Endometrium (tissue), 2 donors: ENCODE data around the gene TAF11L4.
"Not testable (repeated sequence)": the region's sequence is repeated elsewhere in the genome, so short reads cannot be mapped to it uniquely, and the experiment has no call there.

Source experiments
- FAIRE-seq: peaks from 2 replicates; lab custom pipeline; 2012; peaks lifted over from hg19 to GRCh38; lab: Jason Lieb, UNC
- donor health status: control.
- donor health status: control.

Gene TAF11L4

DNA sequence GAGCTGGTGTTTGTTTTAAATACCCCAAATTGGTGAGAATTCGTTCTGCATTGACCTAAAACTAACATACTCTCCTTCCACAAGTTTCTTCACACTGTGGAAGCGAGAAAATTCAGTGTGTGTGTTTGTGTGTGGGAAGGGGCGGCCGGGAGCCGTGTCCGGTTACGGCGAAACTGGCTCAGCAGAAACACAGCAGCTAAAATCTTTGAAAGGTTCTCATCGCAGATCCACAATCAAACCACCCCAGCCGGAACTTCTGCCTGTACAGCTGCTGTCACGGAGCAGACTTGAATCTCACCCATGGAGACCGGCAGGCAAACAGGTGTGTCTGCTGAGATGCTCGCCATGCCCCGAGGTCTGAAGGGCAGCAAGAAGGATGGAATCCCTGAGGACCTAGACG, at the start of gene TAF11L4:
Gene TAF11L4, plus strand, starts transcription at position 301 of the 400 bp plus-strand sequence.
- FAIRE-seq = not testable (repeated sequence)

DNA sequence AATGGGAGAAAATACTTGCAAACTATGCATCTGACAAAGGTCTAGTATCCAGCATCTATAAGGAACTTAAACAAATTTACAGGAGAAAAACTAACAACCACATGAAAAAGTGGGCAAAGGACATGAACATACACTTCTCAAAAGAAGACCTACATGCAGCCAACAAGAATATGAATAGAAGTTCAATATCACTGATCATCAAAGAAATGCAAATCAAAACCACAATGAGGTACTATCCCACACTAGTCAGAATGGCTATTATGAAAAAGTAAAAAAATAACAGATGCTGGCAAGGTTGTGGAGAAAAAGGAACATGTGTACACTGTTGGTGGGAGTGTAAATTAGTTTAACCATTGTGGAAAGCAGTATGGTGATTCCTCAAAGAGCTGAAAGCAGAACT, 46.5 kb upstream of the TAF11L4 start:
- FAIRE-seq = not testable (repeated sequence)

DNA sequence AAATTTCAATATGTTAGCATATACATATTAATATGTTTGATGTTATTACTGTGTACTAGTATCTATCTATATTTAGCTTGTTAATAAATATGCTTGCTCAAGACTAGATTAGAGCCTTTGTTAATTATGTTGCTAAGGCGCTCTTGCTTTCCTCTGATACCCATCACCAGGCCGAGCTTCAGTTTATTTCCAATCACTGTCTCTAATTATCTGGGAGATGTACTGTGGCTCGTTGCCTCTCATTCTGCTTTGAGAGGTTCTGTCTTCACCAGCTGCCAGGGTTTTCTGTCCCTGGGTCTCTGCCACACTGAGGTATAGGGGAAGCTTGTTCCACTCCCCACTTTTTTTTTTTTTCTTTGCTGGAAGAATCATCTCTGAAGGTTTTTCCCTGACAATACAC, 44.6 kb upstream of the TAF11L4 start:
- FAIRE-seq = no peak

DNA sequence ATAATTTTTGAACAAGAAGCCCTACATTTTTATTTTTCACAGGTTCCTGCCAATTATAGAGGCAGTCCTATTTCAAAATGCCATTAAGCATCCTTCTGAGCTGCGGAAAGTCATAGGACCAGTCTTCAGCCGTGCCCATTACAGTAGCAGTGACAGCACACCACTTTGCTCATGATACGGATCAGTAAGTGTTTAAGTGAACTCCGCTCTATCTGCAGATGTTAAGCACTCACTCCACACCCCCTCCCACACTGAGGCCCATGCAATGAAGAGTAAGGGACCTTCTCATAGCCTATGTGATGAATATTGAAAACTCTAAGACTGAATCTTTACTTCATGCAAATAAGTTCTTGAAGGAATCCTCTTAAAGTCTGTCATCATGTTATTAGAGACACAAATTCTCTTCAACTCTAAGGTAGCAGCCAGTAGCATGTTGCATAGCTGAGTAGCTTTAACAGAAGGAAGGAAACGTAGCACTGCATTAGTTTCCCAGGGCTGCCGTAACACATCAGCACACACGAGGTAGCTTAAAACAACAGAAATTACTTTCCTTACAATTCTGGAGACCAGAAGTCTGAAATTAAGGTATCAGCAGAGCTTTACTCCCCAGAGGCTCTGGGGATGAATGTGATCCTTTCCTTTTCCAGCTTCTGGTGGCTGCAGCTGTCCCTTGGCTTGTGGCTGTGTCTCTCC, 43.9 kb upstream of the TAF11L4 start:
- no peak for FAIRE-seq

DNA sequence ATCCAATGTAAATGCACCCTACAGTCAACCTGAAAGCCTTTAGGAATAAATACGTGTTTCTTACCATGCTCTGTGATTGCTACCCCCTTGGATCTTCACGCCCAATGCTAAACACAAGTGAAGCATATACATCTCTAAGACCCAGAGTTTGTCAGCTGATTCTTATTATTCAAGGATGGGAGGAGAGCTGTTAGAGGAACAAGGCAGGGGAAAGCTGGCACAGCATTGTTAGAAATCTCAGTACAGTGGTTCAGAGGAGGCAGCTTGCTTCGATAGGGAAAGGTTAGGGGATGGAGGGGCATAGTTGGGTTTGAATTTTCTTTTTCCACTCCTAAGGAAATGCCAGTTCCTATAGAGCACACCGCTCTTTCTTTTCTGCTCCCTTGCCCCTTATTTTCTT, 40.2 kb upstream of the TAF11L4 start:
- no peak for FAIRE-seq

DNA sequence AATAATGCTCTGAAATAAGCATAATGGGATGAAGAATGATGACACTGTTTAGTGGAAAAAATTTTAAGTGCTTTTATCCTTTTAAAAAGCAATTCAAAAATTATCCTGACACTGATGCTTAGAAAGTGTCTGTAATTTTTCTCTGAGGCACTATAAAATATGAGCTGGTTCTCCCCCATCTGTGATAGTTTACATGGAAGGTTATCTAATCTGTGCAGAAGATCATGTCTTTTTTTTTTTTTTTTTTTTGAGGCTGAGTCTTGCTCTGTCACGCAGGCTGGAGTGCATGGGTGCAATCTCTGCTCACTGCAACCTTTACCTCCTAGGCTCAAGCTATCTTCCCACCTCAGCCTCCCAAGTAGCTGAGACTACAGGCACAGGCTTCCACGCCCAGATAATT, 38.8 kb upstream of the TAF11L4 start:
- FAIRE-seq = no peak

DNA sequence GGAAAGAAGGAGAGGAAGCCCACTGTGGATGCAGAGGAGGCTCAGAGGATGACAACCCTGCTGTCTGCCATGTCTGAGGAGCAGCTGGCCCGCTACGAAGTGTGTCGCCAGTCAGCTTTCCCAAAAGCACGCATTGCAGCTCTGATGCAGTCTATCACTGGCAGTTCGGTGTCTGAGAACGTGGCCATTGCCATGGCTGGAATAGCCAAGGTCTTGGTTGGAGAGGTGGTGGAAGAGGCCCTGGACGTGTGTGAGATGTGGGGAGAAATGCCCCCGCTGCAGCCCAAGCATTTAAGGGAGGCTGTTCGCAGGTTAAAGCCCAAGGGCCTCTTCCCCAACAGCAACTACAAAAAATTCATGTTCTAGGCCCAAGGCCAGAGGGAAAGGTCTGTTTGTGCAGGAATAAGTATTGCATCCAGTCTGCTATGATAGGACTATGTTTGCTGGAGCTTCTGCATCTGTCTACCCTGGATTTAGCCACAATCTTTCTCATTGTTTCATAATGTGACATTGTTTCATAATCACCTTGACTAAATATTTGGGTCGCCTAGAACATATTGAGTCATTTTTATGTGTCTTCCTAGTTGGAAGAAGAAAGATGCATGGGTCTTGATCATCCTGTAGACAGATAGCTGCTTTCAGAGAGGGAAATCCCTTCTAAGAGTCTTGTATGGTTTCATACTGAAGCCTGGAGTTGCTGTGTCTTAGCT, 35.0 kb upstream of the TAF11L4 start:
- FAIRE-seq = not testable (repeated sequence)

DNA sequence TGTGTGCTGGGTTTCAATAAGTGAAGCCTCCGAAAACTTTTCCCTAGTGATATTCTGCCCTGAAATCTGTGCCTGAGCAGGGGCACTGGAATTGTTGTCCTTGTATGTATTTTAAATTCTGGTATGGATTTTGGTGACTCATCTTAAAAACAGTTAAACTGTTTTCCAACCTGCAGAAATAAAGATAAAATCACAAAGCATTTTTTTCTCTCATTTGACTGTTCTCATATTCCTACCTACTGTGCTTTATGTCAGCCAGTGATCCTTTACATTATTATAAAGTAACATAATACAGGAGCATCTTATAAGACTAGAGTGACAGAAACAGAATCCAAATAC, 34.5 kb upstream of the TAF11L4 start:
- no peak for FAIRE-seq

DNA sequence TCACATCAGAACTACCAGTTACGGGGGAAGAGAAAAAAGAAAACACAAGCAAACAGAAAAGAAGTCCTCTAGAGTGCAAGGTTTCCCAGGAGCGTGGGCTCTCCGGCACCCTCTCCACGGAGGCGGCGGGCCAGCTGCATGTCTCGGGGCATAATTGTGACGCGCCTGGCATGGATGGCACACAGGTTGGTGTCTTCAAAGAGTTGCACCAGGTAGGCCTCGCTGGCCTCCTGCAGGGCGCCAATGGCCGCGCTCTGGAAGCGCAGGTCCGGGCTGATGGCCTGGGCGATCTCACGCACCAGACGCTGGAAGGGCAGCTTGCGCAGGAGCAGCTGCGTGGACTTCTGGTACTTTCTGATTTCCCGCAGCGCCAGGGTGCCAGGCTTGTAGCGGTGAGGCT, 30.3 kb upstream of the TAF11L4 start:
- not testable (repeated sequence) for FAIRE-seq

DNA sequence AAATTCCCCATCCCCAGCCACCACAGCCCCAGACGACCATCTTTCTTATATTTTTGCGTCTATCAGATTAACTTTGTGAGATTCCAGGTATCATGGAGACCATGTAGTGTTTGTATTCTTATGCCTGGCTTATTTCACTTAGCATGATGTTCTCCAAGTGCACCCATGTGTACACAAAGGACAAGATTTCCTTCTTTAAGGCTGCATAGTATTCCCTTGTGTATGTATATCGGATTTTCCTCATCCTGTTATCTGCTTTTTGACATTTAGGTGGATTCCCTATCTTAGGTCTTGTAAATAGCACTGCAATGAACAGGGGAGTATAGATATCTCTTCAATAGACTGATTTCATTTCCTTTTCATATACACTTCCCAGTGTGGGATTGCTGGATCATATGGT, 28.8 kb upstream of the TAF11L4 start:
- no peak for FAIRE-seq

DNA sequence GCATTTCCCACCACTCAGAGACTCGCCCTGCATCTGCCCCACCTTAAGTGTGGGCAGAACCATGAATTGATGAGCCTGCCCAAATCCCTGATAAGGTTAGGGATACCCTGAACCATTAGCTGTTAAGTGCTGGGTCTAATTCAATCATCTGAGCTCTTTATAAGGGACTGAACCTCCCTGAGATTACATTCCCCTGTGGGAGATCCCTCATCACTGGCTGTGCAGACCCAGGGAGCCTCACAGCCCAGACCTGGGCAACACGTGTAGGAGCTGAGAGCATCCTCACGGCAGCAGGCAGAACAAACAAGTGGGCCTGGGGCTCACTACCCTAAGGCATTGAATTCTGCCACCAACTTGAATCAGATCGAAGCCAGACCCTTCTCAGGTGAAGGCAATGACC, 24.2 kb upstream of the TAF11L4 start:
- FAIRE-seq = no peak

DNA sequence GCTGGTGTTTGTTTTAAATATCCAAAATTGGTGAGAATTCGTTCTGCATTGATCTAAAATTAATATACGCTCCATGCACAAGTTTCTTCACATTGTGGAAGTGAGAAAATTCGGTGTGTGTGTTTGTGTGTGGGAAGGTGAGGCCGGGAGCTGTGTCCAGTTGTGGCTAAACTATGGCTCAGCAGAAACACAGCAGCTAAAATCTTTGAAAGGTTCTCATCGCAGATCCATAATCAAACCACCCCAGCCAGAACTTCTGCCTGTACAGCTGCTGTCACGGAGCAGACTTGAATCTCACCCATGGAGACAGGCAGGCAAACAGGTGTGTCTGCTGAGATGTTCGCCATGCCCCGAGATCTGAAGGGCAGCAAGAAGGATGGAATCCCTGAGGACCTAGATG, 23.7 kb upstream of the TAF11L4 start, which contains the start of gene TAF11L2:
Gene TAF11L2, plus strand, starts transcription at position 301 of the 400 bp plus-strand sequence.
- FAIRE-seq = not testable (repeated sequence)

DNA sequence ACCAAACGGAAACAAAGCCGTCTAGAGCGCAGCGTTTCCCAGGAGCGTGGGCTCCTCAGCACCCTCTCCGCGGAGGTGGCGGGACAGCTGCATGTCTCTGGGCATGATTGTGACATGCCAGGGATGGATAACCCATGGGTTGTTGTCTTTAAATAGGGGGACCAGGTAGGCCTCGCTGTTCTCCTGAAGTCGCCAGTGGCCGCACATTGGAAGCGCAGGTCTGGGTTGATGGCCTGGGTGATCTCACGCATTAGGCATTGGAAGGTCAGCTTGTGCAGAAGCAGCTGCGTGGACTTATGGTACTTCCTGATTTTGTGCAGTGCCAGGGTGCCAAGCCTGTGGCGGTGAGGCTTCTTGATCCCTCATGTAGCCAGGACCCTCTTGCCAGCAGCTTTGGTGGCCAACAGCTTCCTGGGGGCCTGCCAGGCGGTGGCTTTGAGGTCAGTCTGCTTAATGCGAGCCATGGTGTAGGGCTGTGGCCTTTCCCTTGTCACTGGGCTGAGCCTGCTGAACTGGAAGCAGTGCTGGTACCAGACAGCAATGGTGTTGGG, 9.8 kb upstream of the TAF11L4 start:
- FAIRE-seq = no peak

DNA sequence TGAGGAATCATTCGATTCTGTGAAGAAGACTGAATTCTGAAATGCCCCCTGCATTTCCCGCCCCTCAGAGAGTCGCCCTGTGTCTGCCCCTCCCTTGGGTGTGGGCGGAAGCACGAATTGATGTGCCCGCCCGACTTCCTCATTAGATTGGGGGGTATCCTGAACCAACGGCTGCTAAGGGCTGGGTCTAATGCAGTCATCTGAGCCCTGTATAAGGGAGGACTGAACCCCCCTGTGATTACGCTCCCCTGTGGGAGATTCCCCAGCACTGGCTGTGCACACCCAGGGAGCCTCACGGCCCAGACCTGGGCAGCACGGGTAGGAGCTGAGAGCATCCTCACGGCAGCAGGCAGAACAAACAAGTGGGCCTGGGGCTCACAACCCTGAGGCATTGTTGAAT, 4.1 kb upstream of the TAF11L4 start:
- FAIRE-seq = not testable (repeated sequence)

DNA sequence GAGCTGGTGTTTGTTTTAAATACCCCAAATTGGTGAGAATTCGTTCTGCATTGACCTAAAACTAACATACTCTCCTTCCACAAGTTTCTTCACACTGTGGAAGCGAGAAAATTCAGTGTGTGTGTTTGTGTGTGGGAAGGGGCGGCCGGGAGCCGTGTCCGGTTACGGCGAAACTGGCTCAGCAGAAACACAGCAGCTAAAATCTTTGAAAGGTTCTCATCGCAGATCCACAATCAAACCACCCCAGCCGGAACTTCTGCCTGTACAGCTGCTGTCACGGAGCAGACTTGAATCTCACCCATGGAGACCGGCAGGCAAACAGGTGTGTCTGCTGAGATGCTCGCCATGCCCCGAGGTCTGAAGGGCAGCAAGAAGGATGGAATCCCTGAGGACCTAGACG, 3.5 kb upstream of the TAF11L4 start, which contains the start of gene TAF11L3:
Gene TAF11L3, plus strand, starts transcription at position 301 of the 400 bp plus-strand sequence.
- FAIRE-seq = not testable (repeated sequence)

DNA sequence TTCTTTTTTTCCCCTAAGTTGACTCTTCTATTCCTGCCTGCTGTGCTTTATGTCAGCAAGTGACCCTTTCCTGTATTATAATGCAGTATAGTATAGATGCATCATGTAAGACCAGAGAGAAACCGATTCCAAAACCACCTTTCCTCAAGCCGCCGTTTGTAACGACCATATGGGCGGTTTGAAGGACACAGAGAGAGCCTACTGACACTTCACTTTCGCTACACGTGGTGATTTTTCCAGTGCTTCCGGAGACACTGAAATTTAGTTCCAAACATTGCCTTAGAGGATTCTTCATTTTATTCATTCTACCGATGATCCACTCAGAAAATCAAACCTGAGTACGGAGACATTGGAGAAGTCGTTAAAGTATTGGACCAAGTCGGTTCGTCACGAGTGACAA, 2.1 kb upstream of the TAF11L4 start:
- FAIRE-seq = not testable (repeated sequence)

DNA sequence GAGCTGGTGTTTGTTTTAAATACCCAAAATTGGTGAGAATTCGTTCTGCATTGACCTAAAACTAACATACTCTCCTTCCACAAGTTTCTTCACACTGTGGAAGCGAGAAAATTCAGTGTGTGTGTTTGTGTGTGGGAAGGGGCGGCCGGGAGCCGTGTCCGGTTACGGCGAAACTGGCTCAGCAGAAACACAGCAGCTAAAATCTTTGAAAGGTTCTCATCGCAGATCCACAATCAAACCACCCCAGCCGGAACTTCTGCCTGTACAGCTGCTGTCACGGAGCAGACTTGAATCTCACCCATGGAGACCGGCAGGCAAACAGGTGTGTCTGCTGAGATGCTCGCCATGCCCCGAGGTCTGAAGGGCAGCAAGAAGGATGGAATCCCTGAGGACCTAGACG, 3.3 kb downstream of the TAF11L4 start, which contains the start of gene TAF11L5:
Gene TAF11L5, plus strand, starts transcription at position 301 of the 400 bp plus-strand sequence.
- not testable (repeated sequence) for FAIRE-seq

DNA sequence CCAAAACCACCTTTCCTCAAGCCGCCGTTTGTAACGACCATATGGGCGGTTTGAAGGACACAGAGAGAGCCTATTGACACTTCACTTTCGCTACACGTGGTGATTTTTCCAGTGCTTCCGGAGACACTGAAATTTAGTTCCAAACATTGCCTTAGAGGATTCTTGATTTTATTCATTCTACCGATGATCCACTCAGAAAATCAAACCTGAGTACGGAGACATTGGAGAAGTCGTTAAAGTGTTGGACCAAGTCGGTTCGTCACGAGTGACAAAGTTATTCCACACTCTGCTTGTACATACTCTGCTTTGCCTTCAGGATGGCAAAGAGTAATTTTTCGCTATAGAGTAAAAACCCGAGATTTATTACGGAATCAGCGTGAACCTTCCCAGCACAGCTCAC, 4.9 kb downstream of the TAF11L4 start:
- not testable (repeated sequence) for FAIRE-seq

DNA sequence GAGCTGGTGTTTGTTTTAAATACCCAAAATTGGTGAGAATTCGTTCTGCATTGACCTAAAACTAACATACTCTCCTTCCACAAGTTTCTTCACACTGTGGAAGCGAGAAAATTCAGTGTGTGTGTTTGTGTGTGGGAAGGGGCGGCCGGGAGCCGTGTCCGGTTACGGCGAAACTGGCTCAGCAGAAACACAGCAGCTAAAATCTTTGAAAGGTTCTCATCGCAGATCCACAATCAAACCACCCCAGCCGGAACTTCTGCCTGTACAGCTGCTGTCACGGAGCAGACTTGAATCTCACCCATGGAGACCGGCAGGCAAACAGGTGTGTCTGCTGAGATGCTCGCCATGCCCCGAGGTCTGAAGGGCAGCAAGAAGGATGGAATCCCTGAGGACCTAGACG, 6.8 kb downstream of the TAF11L4 start, which contains the start of gene TAF11L6:
Gene TAF11L6, plus strand, starts transcription at position 301 of the 400 bp plus-strand sequence.
- not testable (repeated sequence) for FAIRE-seq
